Trophoblast cell (in vitro differentiated cells and primary cell): Measurements from ENCODE around the gene CNTN6.

Experiments used
- DNase-seq, 2 donors: peaks; one replicate each; pipeline ENCODE4 v3.0.0-alpha.2; 2016
- H2AFZ ChIP-seq: 2 replicates; pipeline ENCODE4 v1.6.1; 2013; ENCODE audit warnings: low read length, moderate library complexity, mild to moderate bottlenecking; ENCODE audit not compliant: insufficient read depth, poor library complexity
- H2AK5ac ChIP-seq: 2 replicates; pipeline ENCODE4 v1.6.1; 2013; ENCODE audit warnings: mild to moderate bottlenecking, low read length
- H2BK120ac ChIP-seq: 2 replicates; pipeline ENCODE4 v1.6.1; 2013; ENCODE audit warnings: low read length, mild to moderate bottlenecking, moderate library complexity; ENCODE audit not compliant: insufficient read depth, poor library complexity
- H2BK12ac ChIP-seq: 2 replicates; pipeline ENCODE4 v1.6.1; 2013; ENCODE audit warnings: mild to moderate bottlenecking, low read length, moderate library complexity
- H2BK5ac ChIP-seq: 2 replicates; pipeline ENCODE4 v1.6.1; 2013; ENCODE audit warnings: low read length, low read depth, moderate library complexity, mild to moderate bottlenecking; ENCODE audit not compliant: poor library complexity
- H3K14ac ChIP-seq: 2 replicates; pipeline ENCODE4 v1.6.1; 2013; ENCODE audit warnings: mild to moderate bottlenecking, low read length
- H3K18ac ChIP-seq: 2 replicates; pipeline ENCODE4 v1.6.1; 2013; ENCODE audit warnings: mild to moderate bottlenecking, low read length
- H3K23ac ChIP-seq: 2 replicates; pipeline ENCODE4 v1.6.1; 2013; ENCODE audit warnings: low read length
- H3K27ac ChIP-seq: 2 replicates; pipeline ENCODE4 v1.5.1; 2013; ENCODE audit warnings: low read depth, mild to moderate bottlenecking, inconsistent platforms, low read length, moderate library complexity
- H3K27me3 ChIP-seq: 2 replicates; pipeline ENCODE4 v1.6.1; 2013; ENCODE audit warnings: inconsistent platforms, mild to moderate bottlenecking, low read length, moderate library complexity; ENCODE audit not compliant: insufficient read depth
- H3K36me3 ChIP-seq, 2 experiments: 1 replicate in 1 of 2; 2 replicates in 1 of 2; pipeline ENCODE4 v1.6.1; 2013; ENCODE audit warnings: low read length in 2 of 2, mild to moderate bottlenecking in 2 of 2, moderate library complexity in 1 of 2; ENCODE audit not compliant: insufficient read depth in 2 of 2, control insufficient read depth in 1 of 2
- H3K4ac ChIP-seq: 2 replicates; pipeline ENCODE4 v1.6.1; 2013; ENCODE audit warnings: low read depth, mild to moderate bottlenecking, low read length, moderate library complexity
- H3K4me1 ChIP-seq, 2 experiments: 1 replicate in 1 of 2; 2 replicates in 1 of 2; pipeline ENCODE4 v1.6.1; 2013; ENCODE audit warnings: low read length in 2 of 2, mild to moderate bottlenecking in 2 of 2, moderate library complexity in 1 of 2; ENCODE audit not compliant: insufficient read depth in 2 of 2, control insufficient read depth in 1 of 2
- H3K4me2 ChIP-seq: 2 replicates; pipeline ENCODE4 v1.6.1; 2013; ENCODE audit warnings: inconsistent platforms, mild to moderate bottlenecking, low read length, moderate library complexity
- H3K4me3 ChIP-seq: 2 replicates; pipeline ENCODE4 v1.5.1; 2013; ENCODE audit warnings: mild to moderate bottlenecking, low read depth, low read length, inconsistent platforms
- H3K79me1 ChIP-seq: one replicate; pipeline ENCODE4 v1.6.1; 2013; ENCODE audit warnings: low read length
- H3K79me2 ChIP-seq: 2 replicates; pipeline ENCODE4 v1.6.1; 2013; ENCODE audit warnings: low read length, mild to moderate bottlenecking; ENCODE audit not compliant: control insufficient read depth, insufficient read depth, poor library complexity
- H3K9ac ChIP-seq: 2 replicates; pipeline ENCODE4 v1.6.1; 2013; ENCODE audit warnings: mild to moderate bottlenecking, low read length
- H3K9me3 ChIP-seq: 2 replicates; pipeline ENCODE4 v1.6.1; 2013; ENCODE audit warnings: low read depth, mild to moderate bottlenecking, control low read depth, inconsistent platforms, low read length; ENCODE audit not compliant: insufficient read depth
- H4K12ac ChIP-seq: 2 replicates; pipeline ENCODE4 v1.6.1; 2013; ENCODE audit warnings: low read depth, mild to moderate bottlenecking, low read length, moderate library complexity
- H4K8ac ChIP-seq: 2 replicates; pipeline ENCODE4 v1.6.1; 2013; ENCODE audit warnings: low read depth, mild to moderate bottlenecking, low read length, moderate library complexity
- H4K91ac ChIP-seq: one replicate; pipeline ENCODE4 v1.6.1; 2013; ENCODE audit warnings: low read depth, mild to moderate bottlenecking, low read length, moderate library complexity
- WGBS: extraction: QIAGEN DNeasy Blood & Tissue Kit; methylation state at CpG from one replicate; pipeline ENCODE4 v1.1.7; 2013; ENCODE audit warnings: missing lambda C conversion rate; ENCODE audit not compliant: insufficient read length, insufficient coverage; ENCODE audit errors: extremely low coverage; 5-methylcytosine and 5-hydroxymethylcytosine counted together

Gene CNTN6

DNA sequence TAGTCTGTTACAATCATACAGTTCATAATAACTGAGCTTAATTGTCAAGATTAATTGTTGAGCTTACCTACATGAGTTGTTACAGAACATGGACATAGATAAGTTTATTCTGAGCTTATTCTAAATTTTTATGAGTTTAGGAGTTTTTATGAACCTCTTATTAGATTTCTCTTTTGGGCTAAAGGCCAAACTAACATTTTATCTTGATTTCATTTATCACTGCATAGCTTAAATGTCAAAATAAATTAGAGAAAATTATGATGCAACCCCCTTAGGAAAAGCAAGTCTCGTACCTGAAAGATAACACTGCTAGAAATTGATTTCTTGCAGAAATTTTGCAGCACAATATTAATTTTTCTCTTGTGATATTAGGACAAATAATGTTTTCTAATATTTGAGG, 54.5 kb downstream of the CNTN6 start:
- Histone ChIP-seq H4K12ac (no peak overlapping the region), H2AFZ (no peak overlapping the region), H4K91ac (no peak overlapping the region), H3K27me3 (no peaks in the 10 kb centered on the region), H3K23ac (no peak overlapping the region), H3K4me2 (no peak overlapping the region), H3K4ac (no peak overlapping the region), H4K8ac (no peak overlapping the region), H3K9ac (no peak overlapping the region), H3K4me3 (no peak overlapping the region), H3K9me3 (no peaks in the 10 kb centered on the region), H2BK5ac (no peak overlapping the region), H2AK5ac (no peak overlapping the region), H2BK120ac (no peak overlapping the region), H3K27ac (no peak overlapping the region), H3K79me2 (no peaks in the 10 kb centered on the region), H3K18ac (no peak overlapping the region), H2BK12ac (no peak overlapping the region), H3K14ac (no peak overlapping the region), H3K4me1 (no peaks in the 10 kb centered on the region), H3K79me1 (no peaks in the 10 kb centered on the region), H3K36me3 (no peaks in the 10 kb centered on the region)
- DNase-seq, result no peak
- WGBS, result no CpG with 5 or more reads among the region's 1 CpG

DNA sequence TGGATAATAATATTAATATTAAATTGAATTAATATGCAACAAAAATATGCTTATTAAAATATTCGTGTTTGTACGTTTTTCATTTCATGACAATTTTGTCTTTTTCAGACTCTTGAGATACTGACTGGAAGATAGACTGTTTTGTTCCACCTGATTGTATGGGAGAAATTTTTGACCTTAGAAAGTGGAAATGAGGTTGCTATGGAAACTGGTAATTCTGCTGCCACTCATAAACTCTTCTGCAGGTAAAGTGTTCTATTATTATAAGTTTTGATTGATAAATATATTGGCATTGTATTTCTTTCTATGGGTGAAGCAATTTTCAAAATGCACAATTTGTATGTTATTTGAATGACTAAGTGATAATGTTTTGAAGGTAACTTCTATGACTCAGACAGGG, 55.0 kb downstream of the CNTN6 start:
- H3K4me1 ChIP-seq, result no peaks in the 10 kb centered on the region
- H4K8ac ChIP-seq, result no peak overlapping the region
- no peaks in the 10 kb centered on the region for H3K9me3 ChIP-seq
- no peak overlapping the region for H3K23ac ChIP-seq
- H3K4ac ChIP-seq, result no peak overlapping the region
- no peak for DNase-seq
- no peak overlapping the region for H3K4me2 ChIP-seq
- no peak overlapping the region for H3K18ac ChIP-seq
- no peak overlapping the region for H2AK5ac ChIP-seq
- H4K91ac ChIP-seq, result no peak overlapping the region
- no CpG with 5 or more reads among the region's 2 CpGs for WGBS
- no peaks in the 10 kb centered on the region for H3K36me3 ChIP-seq
- H4K12ac ChIP-seq, result no peak overlapping the region
- no peak overlapping the region for H2BK12ac ChIP-seq
- no peaks in the 10 kb centered on the region for H3K79me2 ChIP-seq
- no peak overlapping the region for H3K14ac ChIP-seq
- no peak overlapping the region for H2BK120ac ChIP-seq
- no peak overlapping the region for H3K9ac ChIP-seq
- no peak overlapping the region for H2AFZ ChIP-seq
- no peak overlapping the region for H3K27ac ChIP-seq
- no peaks in the 10 kb centered on the region for H3K79me1 ChIP-seq
- H3K4me3 ChIP-seq, result no peak overlapping the region
- no peak overlapping the region for H2BK5ac ChIP-seq
- no peaks in the 10 kb centered on the region for H3K27me3 ChIP-seq

DNA sequence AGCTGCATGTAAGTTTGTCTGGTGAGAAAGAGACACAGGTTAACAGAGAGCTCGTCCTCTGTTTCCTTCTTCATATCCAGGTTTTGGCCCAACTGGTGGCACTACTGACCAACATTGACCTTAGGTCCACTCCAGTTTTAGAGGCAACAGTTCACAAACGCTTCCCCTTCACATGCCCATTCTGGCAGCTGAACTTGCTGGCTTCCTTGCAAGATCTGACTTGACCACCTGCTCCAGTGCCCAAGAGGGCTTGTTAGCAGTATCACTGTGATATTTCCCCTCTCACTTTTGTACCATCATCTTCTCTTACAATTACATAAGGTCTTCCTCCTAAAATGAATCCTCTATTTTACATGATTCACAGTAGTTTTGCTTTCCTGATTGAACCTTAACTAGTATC, 71.3 kb downstream of the CNTN6 start:
- H2BK120ac ChIP-seq, result no peak overlapping the region
- H2AFZ ChIP-seq, result no peak overlapping the region
- no peak overlapping the region for H3K4me3 ChIP-seq
- H3K9ac ChIP-seq, result no peak overlapping the region
- H2AK5ac ChIP-seq, result no peak overlapping the region
- no peak overlapping the region for H3K4ac ChIP-seq
- H4K8ac ChIP-seq, result no peak overlapping the region
- H3K36me3 ChIP-seq, result no peaks in the 10 kb centered on the region
- H3K14ac ChIP-seq, result no peak overlapping the region
- no peak overlapping the region for H3K4me2 ChIP-seq
- H4K12ac ChIP-seq, result no peak overlapping the region
- no peak overlapping the region for H2BK5ac ChIP-seq
- H3K18ac ChIP-seq, result no peak overlapping the region
- H3K23ac ChIP-seq, result no peak overlapping the region
- no peak overlapping the region for H2BK12ac ChIP-seq
- no peak overlapping the region for H3K27ac ChIP-seq
- no peak overlapping the region for H4K91ac ChIP-seq
- no peaks in the 10 kb centered on the region for H3K4me1 ChIP-seq
- no peaks in the 10 kb centered on the region for H3K79me2 ChIP-seq
- H3K9me3 ChIP-seq, result no peaks in the 10 kb centered on the region
- no peaks in the 10 kb centered on the region for H3K79me1 ChIP-seq
- H3K27me3 ChIP-seq, result no peaks in the 10 kb centered on the region
- WGBS, result no CpG with 5 or more reads among the region's 2 CpGs
- no peak for DNase-seq

DNA sequence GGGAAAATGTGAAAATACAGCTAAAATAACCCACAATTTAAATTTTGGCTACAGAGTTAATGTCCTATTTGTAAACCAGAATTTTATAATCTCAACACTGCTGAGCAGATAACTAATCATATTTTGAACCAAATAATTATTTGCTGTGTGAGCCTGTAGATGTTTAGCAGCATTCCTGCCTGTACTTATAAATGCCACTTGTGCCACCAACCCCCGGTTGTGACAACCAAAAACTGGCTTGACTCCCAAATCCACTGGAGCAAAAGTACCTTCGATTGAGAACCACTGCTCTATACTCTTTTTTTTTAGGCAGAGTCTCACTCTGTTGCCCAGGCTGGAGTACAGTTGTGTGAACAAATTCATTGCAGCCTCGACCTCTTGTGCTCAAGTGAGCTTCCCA, 78.5 kb downstream of the CNTN6 start:
- H3K4me1 ChIP-seq, result no peaks in the 10 kb centered on the region
- H3K18ac ChIP-seq, result no peak overlapping the region
- H4K8ac ChIP-seq, result no peak overlapping the region
- no peak overlapping the region for H3K9ac ChIP-seq
- H3K4me3 ChIP-seq, result no peak overlapping the region
- no peak for DNase-seq
- no peaks in the 10 kb centered on the region for H3K9me3 ChIP-seq
- no CpG with 5 or more reads among the region's 3 CpGs for WGBS
- no peak overlapping the region for H4K91ac ChIP-seq
- H3K14ac ChIP-seq, result no peak overlapping the region
- H3K23ac ChIP-seq, result no peak overlapping the region
- no peak overlapping the region for H4K12ac ChIP-seq
- H3K4me2 ChIP-seq, result no peak overlapping the region
- no peak overlapping the region for H2BK12ac ChIP-seq
- H3K36me3 ChIP-seq, result no peaks in the 10 kb centered on the region
- no peaks in the 10 kb centered on the region for H3K79me1 ChIP-seq
- H3K79me2 ChIP-seq, result no peaks in the 10 kb centered on the region
- H2AFZ ChIP-seq, result no peak overlapping the region
- H3K27ac ChIP-seq, result no peak overlapping the region
- no peak overlapping the region for H2BK120ac ChIP-seq
- H2AK5ac ChIP-seq, result no peak overlapping the region
- H3K4ac ChIP-seq, result no peak overlapping the region
- no peak overlapping the region for H2BK5ac ChIP-seq
- H3K27me3 ChIP-seq, result no peaks in the 10 kb centered on the region
